Smooth muscle cell (in vitro differentiated cells): ENCODE results near the gene SEMA4G. TPM values are rescaled to one million over a fixed set of nuclear protein-coding genes. Genes with fewer than 3 reads are reported as not detected.

Experiments
- DNase-seq: peaks from one replicate; lab custom pipeline; 2025; ENCODE audit not compliant: unreplicated experiment; lab: John Stamatoyannopoulos, UW
- H2AFZ ChIP-seq: fragments of 200-600 bp; sonication (generic); 2 replicates; pipeline ENCODE4 v1.6.0; 2016; ENCODE audit warnings: antibody characterized with exemption, low read depth, mild to moderate bottlenecking
- H3F3A ChIP-seq: fragments of 200-600 bp; sonication (generic); 2 replicates; pipeline ENCODE4 v1.6.0; 2017; ENCODE audit warnings: antibody characterized with exemption, low read depth
- H3K27ac ChIP-seq: fragments of 200-600 bp; sonication (generic); 2 replicates; pipeline ENCODE4 v1.5.1; 2016; ENCODE audit warnings: low read depth, mild to moderate bottlenecking
- H3K27me3 ChIP-seq: fragments of 200-600 bp; sonication (generic); 2 replicates; pipeline ENCODE4 v1.6.1; 2016; ENCODE audit warnings: low read depth, mild to moderate bottlenecking
- H3K36me3 ChIP-seq: fragments of 200-600 bp; sonication (generic); 2 replicates; pipeline ENCODE4 v1.5.1; 2016; ENCODE audit warnings: low read depth
- H3K4me1 ChIP-seq: fragments of 200-600 bp; sonication (generic); 2 replicates; pipeline ENCODE4 v1.5.1; 2016; ENCODE audit warnings: low read depth
- H3K4me2 ChIP-seq: fragments of 200-600 bp; sonication (generic); 2 replicates; pipeline ENCODE4 v1.6.0; 2016; ENCODE audit warnings: mild to moderate bottlenecking
- H3K4me3 ChIP-seq: fragments of 200-600 bp; sonication (generic); 2 replicates; pipeline ENCODE4 v1.5.1; 2016; ENCODE audit warnings: mild to moderate bottlenecking
- H3K79me2 ChIP-seq: fragments of 200-600 bp; sonication (generic); 2 replicates; pipeline ENCODE4 v1.6.0; 2016; ENCODE audit warnings: low read depth, mild to moderate bottlenecking
- H3K9ac ChIP-seq: fragments of 200-600 bp; sonication (generic); 2 replicates; pipeline ENCODE4 v1.6.0; 2016; ENCODE audit warnings: low read depth
- H3K9me3 ChIP-seq: fragments of 200-600 bp; sonication (generic); replicated peaks from 2 replicates; pipeline ENCODE4 v1.5.1; 2016; ENCODE audit warnings: low read depth
- H4K20me1 ChIP-seq: fragments of 200-600 bp; sonication (generic); 2 replicates; pipeline ENCODE4 v1.6.0; 2016; ENCODE audit warnings: low read depth
- CTCF ChIP-seq: fragments of 200-600 bp; sonication (generic); IDR thresholded peaks from 2 replicates; pipeline ENCODE4 v1.5.1; 2017; ENCODE audit warnings: borderline replicate concordance, mild to moderate bottlenecking, antibody characterized with exemption; ENCODE audit not compliant: insufficient read depth, poor library complexity, severe bottlenecking
- WGBS: methylation state at CpG from one replicate; pipeline ENCODE4 v1.1.7; 2016; ENCODE audit warnings: low lambda C conversion rate; 5-methylcytosine and 5-hydroxymethylcytosine counted together
- polyA plus RNA-seq: library from polyadenylated mRNA; unstranded; fragments of >200 nt; fragmentation: Nextera tagmentation; extraction: Ambion mirVana; gene quantifications from 2 replicates; pipeline ENCODE4 v1.2.1, GENCODE V29; 2016
- total RNA-seq: library from RNA; depleted of rRNA; stranded (reverse); fragments of >200 nt; gene quantifications from 2 replicates; pipeline ENCODE4 v1.2.3, GENCODE V29; 2014

The SEMA4G gene
- total and polyA plus RNA-seq, 2 experiments from 2014 or later, result 4.2 to 7.1 TPM

- H3K9me3 ChIP-seq, result no peaks in the 10 kb centered on the region
- H3K4me1 ChIP-seq, result no peaks in the 10 kb centered on the region
- no peaks in the 10 kb centered on the region for H3K27me3 ChIP-seq
- H4K20me1 ChIP-seq, result no peaks in the 10 kb centered on the region
- H3K79me2 ChIP-seq, result no peaks in the 10 kb centered on the region
- H3K4me3 ChIP-seq, result no peak overlapping the region
- H3K36me3 ChIP-seq, result peaks cover 4% of the 10 kb centered on the region
- DNase-seq, result no peak
- no peak overlapping the region for H3K27ac ChIP-seq
- no peak overlapping the region for H3K9ac ChIP-seq
- no peak overlapping the region for H3K4me2 ChIP-seq
- no peak for TF ChIP-seq CTCF
- no peak overlapping the region for H2AFZ ChIP-seq
- WGBS, result 87% methylated on average over 2 of the region's 2 CpGs
- peaks cover 23% of the 10 kb centered on the region for H3F3A ChIP-seq
These were observed 2.4 kb upstream of the SEMA4G start for GRCh38 chr10:100966887-100967286.

DNA sequence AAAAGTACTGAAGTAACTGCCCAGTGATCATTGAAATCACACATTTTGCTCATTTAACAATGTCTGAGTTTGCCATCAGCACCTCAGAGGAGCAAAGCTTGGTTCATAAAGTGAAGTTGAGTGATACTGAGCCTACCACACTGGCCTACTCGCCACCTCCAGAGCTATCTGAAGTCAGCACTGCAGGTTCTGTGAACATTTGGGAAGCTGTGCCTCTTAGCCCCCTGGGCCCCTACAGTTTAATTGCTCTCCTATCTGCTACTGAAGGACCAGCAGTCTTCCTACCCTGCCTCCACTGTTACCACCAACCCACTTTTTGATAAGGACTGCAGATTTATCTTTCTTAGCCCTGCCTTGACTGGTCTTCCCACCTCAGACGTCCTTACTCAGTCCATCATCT lies 2.0 kb upstream of the SEMA4G start:
- no peak for DNase-seq
- Histone ChIP-seq H3K36me3 (peaks cover under 1% of the 10 kb centered on the region), H3K9me3 (no peaks in the 10 kb centered on the region), H2AFZ (no peak overlapping the region), H4K20me1 (no peaks in the 10 kb centered on the region), H3K4me2 (no peak overlapping the region), H3F3A (peaks cover 23% of the 10 kb centered on the region), H3K27ac (no peak overlapping the region), H3K4me1 (no peaks in the 10 kb centered on the region), H3K9ac (no peak overlapping the region), H3K4me3 (no peak overlapping the region), H3K27me3 (no peaks in the 10 kb centered on the region), H3K79me2 (no peaks in the 10 kb centered on the region)
- WGBS, result 65% methylated on average over 2 of the region's 2 CpGs
- TF ChIP-seq CTCF, result no peak

GRCh38 chr10:100968062-100968736 lies 1.1 kb upstream of the SEMA4G start:
- H3K27me3 ChIP-seq, result no peaks in the 10 kb centered on the region
- no peak overlapping the region for H3K9ac ChIP-seq
- no peak for DNase-seq
- peaks cover 21% of the 10 kb centered on the region for H3F3A ChIP-seq
- no peaks in the 10 kb centered on the region for H3K9me3 ChIP-seq
- H3K27ac ChIP-seq, result no peak overlapping the region
- no peaks in the 10 kb centered on the region for H3K4me1 ChIP-seq
- H2AFZ ChIP-seq, result no peak overlapping the region
- no peaks in the 10 kb centered on the region for H3K36me3 ChIP-seq
- no peaks in the 10 kb centered on the region for H4K20me1 ChIP-seq
- H3K79me2 ChIP-seq, result no peaks in the 10 kb centered on the region
- WGBS, result 88% methylated on average over 2 of the region's 2 CpGs
- no peak for TF ChIP-seq CTCF
- H3K4me3 ChIP-seq, result no peak overlapping the region
- H3K4me2 ChIP-seq, result no peak overlapping the region

DNA sequence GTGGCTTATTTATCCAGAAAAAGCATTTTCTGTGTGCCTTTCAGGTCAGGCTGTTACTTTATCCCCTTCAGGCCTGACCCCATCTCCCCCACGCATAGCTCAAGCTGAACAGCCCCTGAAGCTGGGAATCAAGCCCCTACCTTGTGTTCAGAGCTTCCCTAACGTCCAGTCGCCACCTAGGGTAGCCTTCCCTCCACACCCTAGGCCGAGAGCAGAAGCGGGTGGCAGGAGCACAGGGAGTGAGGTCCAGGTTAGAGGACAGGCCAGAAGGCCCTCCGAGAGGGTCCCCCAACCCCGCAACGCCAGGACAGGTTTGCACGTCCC lies 479 bp upstream of the SEMA4G start:
- Histone ChIP-seq H3K27me3 (no peaks in the 10 kb centered on the region), H2AFZ (peak overlapping the region; percentile 51), H3K4me3 (peak overlapping the region; percentile 69), H3K79me2 (no peaks in the 10 kb centered on the region), H4K20me1 (no peaks in the 10 kb centered on the region), H3K9ac (no peak overlapping the region), H3K4me1 (no peaks in the 10 kb centered on the region), H3F3A (peaks cover 17% of the 10 kb centered on the region), H3K36me3 (no peaks in the 10 kb centered on the region), H3K27ac (no peak overlapping the region), H3K4me2 (peak overlapping the region; percentile 96), H3K9me3 (no peaks in the 10 kb centered on the region)
- 14% methylated on average over 9 of the region's 9 CpGs for WGBS
- no peak for DNase-seq
- TF ChIP-seq CTCF, result no peak
